Fibroblast of skin of left biceps (primary cell): ENCODE measurements around the gene MPO.

Experiments
- DNase-seq, 2 experiments: peaks; one replicate each; pipeline ENCODE4 v3.0.0-alpha.2; 2013; ENCODE audit warnings: low read depth in 2 of 2

Gene MPO

DNA sequence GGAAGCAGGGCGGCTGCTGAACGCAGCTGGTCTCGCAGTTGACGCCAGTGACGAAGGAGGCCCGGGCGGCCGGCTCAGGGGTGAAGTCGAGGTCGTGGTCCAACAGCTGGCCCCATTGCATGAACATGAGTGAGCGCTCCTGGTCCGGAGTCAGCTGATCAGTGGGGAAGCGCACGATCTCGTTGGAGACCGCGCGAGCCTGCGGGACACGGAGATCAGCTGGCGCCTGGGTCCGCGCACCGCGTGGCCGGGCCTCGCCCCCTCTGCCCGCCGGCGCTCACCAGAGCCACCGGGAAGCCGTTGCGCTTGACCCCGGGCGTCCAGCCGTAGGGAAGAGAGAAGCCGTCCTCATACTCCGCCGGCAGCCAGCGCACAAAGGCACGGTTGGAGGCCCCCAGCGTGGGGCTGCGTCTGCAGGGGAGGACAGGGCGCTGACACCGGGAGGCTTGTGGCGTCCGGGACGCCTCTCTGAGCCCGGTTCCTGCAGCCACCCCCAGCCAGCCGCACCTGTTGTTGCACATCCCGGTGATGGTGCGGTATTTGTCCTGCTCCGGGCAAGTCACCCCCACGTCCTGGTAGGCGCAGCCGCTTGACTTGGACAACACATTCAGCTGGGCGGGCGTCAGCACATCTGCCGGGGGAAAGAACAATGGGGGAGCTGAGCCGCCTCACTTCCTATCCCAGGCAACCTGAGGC is 1.6 kb downstream of the MPO start:
- DNase-seq, result no peak

- no peak for DNase-seq
Observed at GRCh38 chr17:58278661-58279015, 2.1 kb downstream of the MPO start.

- no peak for DNase-seq
Observed at GRCh38 chr17:58277802-58278595, 2.7 kb downstream of the MPO start.

GRCh38 chr17:58277107-58277801 is 3.5 kb downstream of the MPO start:
- no peak for DNase-seq

DNA sequence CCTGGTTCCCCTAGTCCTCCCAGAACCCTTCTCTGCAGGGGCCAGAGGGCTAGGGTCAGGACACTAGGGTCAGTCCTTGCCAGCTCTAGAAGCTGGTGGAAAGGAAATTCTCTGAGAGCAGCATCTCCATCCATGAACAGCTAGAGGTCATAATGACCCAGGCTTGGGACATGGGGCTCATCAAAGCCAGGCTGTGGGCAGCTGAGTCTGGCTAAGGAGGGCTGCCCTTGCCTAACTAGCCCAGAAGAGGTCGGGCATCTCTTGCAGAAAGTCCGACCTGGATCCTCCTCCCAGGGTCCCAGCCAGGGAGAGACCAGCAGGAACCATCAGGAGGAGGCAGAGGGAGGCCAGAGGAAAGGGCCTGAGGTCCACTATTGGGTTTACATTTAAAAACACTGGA is 4.3 kb downstream of the MPO start:
- no peak for DNase-seq

- no peak for DNase-seq
Observed at GRCh38 chr17:58275417-58275816, 5.3 kb downstream of the MPO start.

DNA sequence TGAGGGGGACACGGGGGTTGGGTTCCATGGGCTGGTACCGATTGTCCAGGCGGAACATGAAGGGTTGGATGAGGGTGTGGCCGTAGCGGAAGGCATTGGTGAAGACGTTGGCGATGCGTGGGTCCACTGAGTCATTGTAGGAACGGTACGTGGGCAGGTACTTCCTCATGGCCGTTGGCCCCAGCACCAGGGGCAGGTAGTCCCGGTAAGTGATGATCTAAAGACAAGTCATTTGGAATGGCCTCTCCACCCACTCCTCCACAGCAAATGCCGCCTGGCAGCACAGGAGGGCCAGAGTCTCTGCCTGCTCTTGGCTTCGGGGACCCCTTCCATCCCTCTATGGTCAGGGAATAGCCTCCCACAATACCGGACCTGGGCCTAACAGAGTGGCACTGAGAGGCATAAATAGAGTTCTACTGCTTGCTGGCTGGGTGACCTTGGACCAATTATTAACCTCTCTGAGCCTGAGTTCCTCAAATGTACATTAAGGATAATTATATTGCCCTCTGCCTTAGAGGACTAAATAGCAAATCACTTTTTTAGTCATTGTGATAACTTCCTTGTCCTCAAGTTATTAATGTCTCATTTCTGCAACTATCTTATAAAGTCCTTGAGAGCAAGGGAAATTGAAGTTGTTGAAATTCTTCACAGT is 7.2 kb downstream of the MPO start:
- no peak for DNase-seq

- DNase-seq, result no peak
Observed at GRCh38 chr17:58272367-58273280, 8.1 kb downstream of the MPO start.

- no peak for DNase-seq
Observed at GRCh38 chr17:58271216-58271931, 9.4 kb downstream of the MPO start.

GRCh38 chr17:58270476-58271215 is 10.1 kb downstream of the MPO start:
- no peak for DNase-seq

- DNase-seq, result no peak
Observed at GRCh38 chr17:58269557-58270291, 11.0 kb downstream of the MPO start.

DNA sequence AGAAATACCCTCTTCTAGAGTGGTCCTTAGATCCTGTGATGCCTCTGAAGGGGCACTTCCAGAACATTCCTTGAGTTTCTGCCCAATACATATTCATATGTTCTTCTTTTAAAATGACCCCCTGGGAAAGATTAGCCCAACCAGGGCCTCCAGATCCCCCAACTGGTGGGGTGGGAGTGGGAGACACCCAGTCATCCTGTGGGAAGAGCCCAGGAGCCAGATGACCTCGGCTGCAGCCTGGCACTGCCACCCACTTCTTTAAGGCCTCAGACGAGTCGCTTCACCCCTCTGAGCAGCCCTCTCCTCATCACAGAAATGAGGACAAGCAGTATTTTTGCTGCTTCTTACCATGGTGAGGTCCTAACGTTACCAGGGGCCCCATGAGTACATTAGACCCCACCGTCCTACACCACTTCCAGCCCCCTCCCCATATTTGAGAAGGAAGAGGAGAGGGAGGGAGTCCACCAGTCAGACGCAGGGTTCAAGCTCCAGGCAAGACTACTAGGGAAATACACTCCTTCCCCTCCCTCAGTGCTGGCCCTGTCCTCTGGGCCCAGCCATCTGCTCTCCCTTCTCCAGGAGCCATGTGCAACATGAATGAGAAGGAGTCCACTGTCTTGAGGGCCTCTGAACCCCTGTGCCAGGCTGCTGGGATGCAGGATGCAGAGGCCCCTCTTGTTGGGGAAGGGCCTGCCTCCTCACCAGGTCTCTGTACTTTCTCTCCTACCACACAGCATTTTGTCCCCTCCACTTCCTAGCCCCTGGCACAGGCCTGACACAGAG is 11.8 kb downstream of the MPO start:
- DNase-seq, result no peak

GRCh38 chr17:58268326-58268725 is 12.4 kb downstream of the MPO start:
- DNase-seq, result no peak

DNA sequence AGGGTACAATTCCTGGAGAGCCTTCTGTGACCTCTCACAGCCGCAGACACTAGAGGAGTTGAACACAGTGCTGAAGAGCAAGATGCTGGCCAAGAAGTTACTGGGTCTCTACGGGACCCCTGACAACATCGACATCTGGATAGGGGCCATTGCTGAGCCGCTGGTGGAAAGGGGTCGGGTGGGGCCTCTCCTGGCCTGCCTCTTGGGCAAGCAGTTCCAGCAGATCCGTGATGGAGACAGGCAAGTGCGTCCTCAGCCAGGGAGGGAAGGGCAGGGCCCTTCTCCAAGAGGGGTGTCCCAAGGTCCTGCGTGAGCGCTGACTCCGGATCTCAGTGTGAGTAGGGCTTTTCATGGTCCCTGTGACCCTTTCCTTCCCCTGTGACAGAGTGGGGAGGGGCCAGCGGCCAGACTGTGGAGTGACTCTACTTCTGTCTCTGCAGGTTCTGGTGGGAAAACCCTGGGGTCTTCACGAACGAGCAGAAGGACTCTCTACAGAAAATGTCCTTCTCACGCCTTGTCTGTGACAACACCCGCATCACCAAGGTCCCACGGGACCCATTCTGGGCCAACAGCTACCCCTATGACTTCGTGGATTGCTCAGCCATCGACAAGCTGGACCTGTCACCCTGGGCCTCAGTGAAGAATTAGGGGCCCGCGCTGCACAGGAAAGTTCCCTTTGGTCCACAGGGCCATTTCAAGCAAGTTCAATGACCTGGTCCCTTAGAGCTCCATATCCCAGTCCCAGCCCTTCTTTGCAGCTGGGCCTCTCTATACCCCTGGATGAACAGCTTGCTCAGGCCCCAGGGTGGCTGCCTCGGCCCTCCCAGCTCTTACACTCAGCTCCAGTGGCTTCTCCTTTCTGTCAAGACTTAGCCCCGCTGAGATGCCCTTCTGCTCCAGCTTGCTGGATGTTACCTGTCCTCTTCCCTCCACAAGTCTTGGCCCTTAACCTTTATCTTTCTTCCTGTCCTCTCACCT is 13.1 kb downstream of the MPO start:
- no peak for DNase-seq

GRCh38 chr17:58265902-58266875 is 14.5 kb downstream of the MPO start:
- no peak for DNase-seq

GRCh38 chr17:58265271-58265670 is 15.5 kb downstream of the MPO start:
- no peak for DNase-seq
